ENCODE measurements around the gene RP9. TPM values are rescaled to one million over a fixed set of nuclear protein-coding genes. Genes with fewer than 3 reads are reported as not detected.

Gene RP9
- total RNA-seq, 1 donor from 2014 or later: 17.8 TPM

- no peak overlapping the region for H3K4me3 Mint-ChIP-seq (ENCODE audit: unreplicated experiment)
- no peaks in the 10 kb centered on the region for H4K20me1 ChIP-seq (ENCODE audit: insufficient read depth, low read length)
- H3K79me2 ChIP-seq (ENCODE audit: insufficient read depth, low read length): no peaks in the 10 kb centered on the region
- H3K9me3 ChIP-seq (ENCODE audit: insufficient read depth, low read depth, low read length): no peaks in the 10 kb centered on the region
- DNase-seq (ENCODE audit: low read depth) (no peak), FAIRE-seq (no peak)
- peaks cover 5% of the 10 kb centered on the region for H3K4me1 Mint-ChIP-seq (ENCODE audit: low read depth, unreplicated experiment)
- no peak for TF ChIP-seq CTCF (IDR thresholded peaks at IDR 0.05; ENCODE audit: insufficient read depth, low read depth, low read length)
- no peak for TF ChIP-seq EZH2 (IDR thresholded peaks at IDR 0.05; ENCODE audit: insufficient read depth, low read length)
- no peak overlapping the region for H3K27ac ChIP-seq (ENCODE audit: low read depth, low read length)
- no peaks in the 10 kb centered on the region for H3K36me3 ChIP-seq (ENCODE audit: insufficient read depth, low read length)
- H3K27me3 ChIP-seq (ENCODE audit: insufficient read depth, low read length): no peaks in the 10 kb centered on the region
- no peak overlapping the region for H3K4me2 ChIP-seq (ENCODE audit: low read length)
- H2AFZ ChIP-seq (ENCODE audit: low read depth, low read length): no peak overlapping the region
- H3K9me3 Mint-ChIP-seq (ENCODE audit: unreplicated experiment): peaks cover 2% of the 10 kb centered on the region
- H3K4me1 ChIP-seq (ENCODE audit: insufficient read depth, low read length): no peaks in the 10 kb centered on the region
- H3K4me3 ChIP-seq (ENCODE audit: insufficient read depth, low read depth, low read length): no peak overlapping the region
- no peak overlapping the region for H3K27ac Mint-ChIP-seq (ENCODE audit: unreplicated experiment)
- H3K9ac ChIP-seq (ENCODE audit: low read length): no peak overlapping the region
- H3K27me3 Mint-ChIP-seq (ENCODE audit: low read depth, unreplicated experiment): peaks cover 8% of the 10 kb centered on the region
- H3K36me3 Mint-ChIP-seq (ENCODE audit: low read depth, unreplicated experiment): no peaks in the 10 kb centered on the region
These were observed 30.1 kb downstream of the RP9 start for GRCh38 chr7:33079096-33079495.

GRCh38 chr7:33076737-33077136, 32.5 kb downstream of the RP9 start:
- Histone ChIP-seq H2AFZ (ENCODE audit: low read depth, low read length) (no peak overlapping the region), H4K20me1 (ENCODE audit: insufficient read depth, low read length) (no peaks in the 10 kb centered on the region), H3K9me3 (ENCODE audit: insufficient read depth, low read depth, low read length) (no peaks in the 10 kb centered on the region), H3K4me2 (ENCODE audit: low read length) (no peak overlapping the region), H3K9ac (ENCODE audit: low read length) (no peak overlapping the region), H3K27me3 (ENCODE audit: insufficient read depth, low read length) (no peaks in the 10 kb centered on the region), H3K27ac (ENCODE audit: low read depth, low read length) (no peak overlapping the region), H3K36me3 (ENCODE audit: insufficient read depth, low read length) (no peaks in the 10 kb centered on the region), H3K4me1 (ENCODE audit: insufficient read depth, low read length) (peaks cover 3% of the 10 kb centered on the region), H3K4me3 (ENCODE audit: insufficient read depth, low read depth, low read length) (no peak overlapping the region), H3K79me2 (ENCODE audit: insufficient read depth, low read length) (no peaks in the 10 kb centered on the region)
- Mint-ChIP-seq H3K27me3 (ENCODE audit: low read depth, unreplicated experiment) (peaks cover 8% of the 10 kb centered on the region), H3K4me3 (ENCODE audit: unreplicated experiment) (no peak overlapping the region), H3K9me3 (ENCODE audit: unreplicated experiment) (peaks cover 4% of the 10 kb centered on the region), H3K27ac (ENCODE audit: unreplicated experiment) (no peak overlapping the region), H3K36me3 (ENCODE audit: low read depth, unreplicated experiment) (no peaks in the 10 kb centered on the region), H3K4me1 (ENCODE audit: low read depth, unreplicated experiment) (peaks cover 7% of the 10 kb centered on the region)
- DNase-seq (ENCODE audit: low read depth) (peak; percentile 63), FAIRE-seq (peak; percentile 52)
- no peak for TF ChIP-seq EZH2 (IDR thresholded peaks at IDR 0.05; ENCODE audit: insufficient read depth, low read length)
- no peak for TF ChIP-seq CTCF (IDR thresholded peaks at IDR 0.05; ENCODE audit: insufficient read depth, low read depth, low read length)

GRCh38 chr7:33075818-33076518, 33.2 kb downstream of the RP9 start:
- Histone ChIP-seq H3K36me3 (ENCODE audit: insufficient read depth, low read length) (no peaks in the 10 kb centered on the region), H3K4me2 (ENCODE audit: low read length) (no peak overlapping the region), H3K27ac (ENCODE audit: low read depth, low read length) (no peak overlapping the region), H3K9ac (ENCODE audit: low read length) (no peak overlapping the region), H3K79me2 (ENCODE audit: insufficient read depth, low read length) (no peaks in the 10 kb centered on the region), H3K27me3 (ENCODE audit: insufficient read depth, low read length) (no peaks in the 10 kb centered on the region), H3K9me3 (ENCODE audit: insufficient read depth, low read depth, low read length) (no peaks in the 10 kb centered on the region), H3K4me3 (ENCODE audit: insufficient read depth, low read depth, low read length) (no peak overlapping the region), H2AFZ (ENCODE audit: low read depth, low read length) (no peak overlapping the region), H4K20me1 (ENCODE audit: insufficient read depth, low read length) (no peaks in the 10 kb centered on the region), H3K4me1 (ENCODE audit: insufficient read depth, low read length) (peaks cover 3% of the 10 kb centered on the region)
- FAIRE-seq (no peak), DNase-seq (ENCODE audit: low read depth) (no peak)
- TF ChIP-seq EZH2 (IDR thresholded peaks at IDR 0.05; ENCODE audit: insufficient read depth, low read length) (no peak), CTCF (IDR thresholded peaks at IDR 0.05; ENCODE audit: insufficient read depth, low read depth, low read length) (no peak)
- Mint-ChIP-seq H3K27ac (ENCODE audit: unreplicated experiment) (no peak overlapping the region), H3K36me3 (ENCODE audit: low read depth, unreplicated experiment) (no peaks in the 10 kb centered on the region), H3K27me3 (ENCODE audit: low read depth, unreplicated experiment) (peaks cover 6% of the 10 kb centered on the region), H3K4me1 (ENCODE audit: low read depth, unreplicated experiment) (peaks cover 7% of the 10 kb centered on the region), H3K4me3 (ENCODE audit: unreplicated experiment) (no peak overlapping the region), H3K9me3 (ENCODE audit: unreplicated experiment) (peaks cover 6% of the 10 kb centered on the region)
